ENCODE data around the gene COX7A1. TPM values are rescaled to one million over a fixed set of nuclear protein-coding genes. Genes with fewer than 3 reads are reported as not detected.
"Not testable (repeated sequence)": the region's sequence is repeated elsewhere in the genome, so short reads cannot be mapped to it uniquely, and the experiment has no call there.

Gene COX7A1
- total and polyA plus RNA-seq, 7 donors, result 11.3 to 88.5 (median 43.0) TPM

DNA sequence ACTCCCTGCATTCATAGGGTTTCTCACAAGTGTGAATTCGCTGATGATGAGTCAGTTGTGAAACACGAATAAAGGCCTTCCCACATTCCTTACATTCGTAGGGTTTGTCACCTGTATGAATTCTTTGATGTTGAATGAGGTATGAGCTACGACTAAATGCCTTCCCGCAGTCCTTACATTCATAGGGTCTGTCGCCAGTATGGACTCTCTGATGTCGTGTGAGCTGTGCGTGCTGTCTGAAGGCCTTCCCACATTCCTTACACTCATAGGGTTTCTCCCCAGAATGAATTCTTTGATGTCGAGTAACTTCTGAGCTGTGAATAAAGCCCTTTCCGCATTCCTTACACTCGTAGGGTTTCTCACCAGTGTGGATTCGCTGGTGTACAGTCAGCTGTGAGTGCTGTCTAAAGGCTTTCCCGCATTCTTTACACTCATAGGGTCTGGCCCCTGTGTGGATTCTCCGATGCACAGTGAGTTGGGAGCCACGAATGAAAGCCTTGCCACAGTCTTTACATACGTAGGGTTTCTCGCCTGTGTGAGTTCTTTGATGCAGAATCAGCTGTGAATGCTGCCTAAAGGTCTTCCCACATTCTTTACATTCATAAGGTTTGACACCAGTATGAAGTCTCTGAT lies 30.5 kb upstream of the COX7A1 start:
- H3K27ac ChIP-seq, result no peak overlapping the region
- 95 to 96% methylated on average over 17 of the region's 17 CpGs for WGBS, 2 donors
- H3K4me1 ChIP-seq, result no peaks in the 10 kb centered on the region
- H3K9me3 ChIP-seq, result no peaks in the 10 kb centered on the region
- TF ChIP-seq POLR2A (IDR thresholded peaks at IDR 0.05) (no peak), POLR2AphosphoS5 (IDR thresholded peaks at IDR 0.05) (no peak), EP300 (IDR thresholded peaks at IDR 0.05) (no peak)
- TF ChIP-seq, protein P1, sequence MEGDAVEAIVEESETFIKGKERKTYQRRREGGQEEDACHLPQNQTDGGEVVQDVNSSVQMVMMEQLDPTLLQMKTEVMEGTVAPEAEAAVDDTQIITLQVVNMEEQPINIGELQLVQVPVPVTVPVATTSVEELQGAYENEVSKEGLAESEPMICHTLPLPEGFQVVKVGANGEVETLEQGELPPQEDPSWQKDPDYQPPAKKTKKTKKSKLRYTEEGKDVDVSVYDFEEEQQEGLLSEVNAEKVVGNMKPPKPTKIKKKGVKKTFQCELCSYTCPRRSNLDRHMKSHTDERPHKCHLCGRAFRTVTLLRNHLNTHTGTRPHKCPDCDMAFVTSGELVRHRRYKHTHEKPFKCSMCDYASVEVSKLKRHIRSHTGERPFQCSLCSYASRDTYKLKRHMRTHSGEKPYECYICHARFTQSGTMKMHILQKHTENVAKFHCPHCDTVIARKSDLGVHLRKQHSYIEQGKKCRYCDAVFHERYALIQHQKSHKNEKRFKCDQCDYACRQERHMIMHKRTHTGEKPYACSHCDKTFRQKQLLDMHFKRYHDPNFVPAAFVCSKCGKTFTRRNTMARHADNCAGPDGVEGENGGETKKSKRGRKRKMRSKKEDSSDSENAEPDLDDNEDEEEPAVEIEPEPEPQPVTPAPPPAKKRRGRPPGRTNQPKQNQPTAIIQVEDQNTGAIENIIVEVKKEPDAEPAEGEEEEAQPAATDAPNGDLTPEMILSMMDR (IDR thresholded peaks at IDR 0.05), result no peak
- H3K27me3 ChIP-seq, result no peaks in the 10 kb centered on the region
- intact Hi-C loops (cut with DNase I), result no loop called here
- no peak for DNase-seq
- H3K36me3 ChIP-seq, result peaks cover 3 to 19% (median 8%) of the 10 kb centered on the region in 4 donors
- no peak overlapping the region for H3K4me3 ChIP-seq

DNA sequence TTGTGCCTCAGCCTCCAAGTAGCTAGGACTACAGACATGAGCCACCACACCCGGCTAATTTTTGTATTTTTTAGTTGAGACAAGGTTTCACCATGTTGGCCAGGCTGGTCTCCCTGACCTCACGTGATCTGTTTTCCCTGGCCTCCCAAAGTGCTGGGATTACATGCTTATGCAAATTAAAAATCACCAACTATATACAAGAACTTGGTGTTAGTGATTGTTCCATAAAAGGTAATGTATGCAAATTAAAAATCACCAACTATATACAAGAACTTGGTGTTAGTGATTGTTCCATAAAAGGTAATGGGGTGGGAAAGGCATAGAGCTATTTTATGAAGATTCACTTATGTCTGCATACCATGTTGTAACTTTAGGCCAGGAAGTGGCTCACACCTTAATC lies 26.8 kb upstream of the COX7A1 start:
- H3K4me1 ChIP-seq; H3K27me3 ChIP-seq; DNase-seq; H3K4me3 ChIP-seq; H3K9me3 ChIP-seq; intact Hi-C loops (cut with DNase I); H3K27ac ChIP-seq: not testable (repeated sequence)
- WGBS, 2 donors, result 45 to 59% methylated on average over 2 of the region's 2 CpGs
- H3K36me3 ChIP-seq, result peaks cover 3 to 19% (median 8%) of the 10 kb centered on the region in 4 donors

DNA sequence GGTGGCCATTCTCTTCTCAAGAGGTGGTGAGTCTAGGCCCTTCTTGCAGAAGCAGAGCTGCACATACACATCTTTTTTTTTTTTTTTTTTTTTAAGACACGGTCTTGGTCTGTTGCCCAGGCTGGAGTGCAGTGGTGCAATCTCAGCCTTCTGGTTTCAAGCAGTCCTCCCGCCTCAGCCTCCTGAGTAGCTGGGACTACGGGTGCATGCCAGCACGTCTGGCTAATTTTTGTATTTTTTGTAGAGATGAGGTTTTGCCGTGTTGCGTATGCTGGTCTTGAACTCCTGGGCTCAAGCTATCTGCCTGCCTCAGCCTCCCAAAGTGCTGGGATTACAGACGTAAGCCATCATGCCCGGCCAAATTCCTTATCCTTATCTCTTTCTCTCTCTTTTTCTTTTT lies 21.6 kb upstream of the COX7A1 start:
- H3K4me1 ChIP-seq; H3K4me3 ChIP-seq; DNase-seq; H3K9me3 ChIP-seq; H3K36me3 ChIP-seq; H3K27ac ChIP-seq; intact Hi-C loops (cut with DNase I); H3K27me3 ChIP-seq: not testable (repeated sequence)
- WGBS, 2 donors, result 87 to 88% methylated on average over 8 of the region's 8 CpGs

DNA sequence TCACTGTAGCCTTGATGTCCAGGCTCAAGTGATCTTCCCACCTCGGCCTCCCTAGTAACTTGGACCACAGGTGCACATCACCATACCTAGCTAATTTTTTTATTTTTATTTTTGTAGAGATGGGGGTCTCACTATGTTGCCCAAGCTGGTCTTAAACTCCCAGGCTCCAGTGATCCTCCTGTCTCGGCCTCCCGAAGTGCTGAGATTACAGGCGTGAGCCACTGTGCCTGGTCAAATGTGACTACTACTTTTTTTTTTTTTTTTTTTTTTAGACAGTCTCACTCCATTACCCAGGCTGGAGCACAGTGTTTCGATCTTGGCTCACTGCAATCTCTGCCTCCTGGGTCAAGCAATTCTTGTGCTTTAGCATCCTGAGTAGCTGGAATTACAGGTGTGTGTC lies 20.6 kb upstream of the COX7A1 start:
- Histone ChIP-seq H3K27ac (no peak overlapping the region), H3K36me3 (no peaks in the 10 kb centered on the region), H3K4me1 (peaks cover 0 to 4% (median 2%) of the 10 kb centered on the region in 4 donors), H3K9me3 (no peaks in the 10 kb centered on the region), H3K4me3 (no peak overlapping the region), H3K27me3 (no peaks in the 10 kb centered on the region)
- WGBS, 2 donors, result 90 to 94% methylated on average over 5 of the region's 5 CpGs
- TF ChIP-seq POLR2A (IDR thresholded peaks at IDR 0.05) (no peak), EP300 (IDR thresholded peaks at IDR 0.05) (no peak), POLR2AphosphoS5 (IDR thresholded peaks at IDR 0.05) (no peak)
- TF ChIP-seq, protein P1 (IDR thresholded peaks at IDR 0.05), result no peak
- DNase-seq, result no peak
- intact Hi-C loops (cut with DNase I), result no loop called here

DNA sequence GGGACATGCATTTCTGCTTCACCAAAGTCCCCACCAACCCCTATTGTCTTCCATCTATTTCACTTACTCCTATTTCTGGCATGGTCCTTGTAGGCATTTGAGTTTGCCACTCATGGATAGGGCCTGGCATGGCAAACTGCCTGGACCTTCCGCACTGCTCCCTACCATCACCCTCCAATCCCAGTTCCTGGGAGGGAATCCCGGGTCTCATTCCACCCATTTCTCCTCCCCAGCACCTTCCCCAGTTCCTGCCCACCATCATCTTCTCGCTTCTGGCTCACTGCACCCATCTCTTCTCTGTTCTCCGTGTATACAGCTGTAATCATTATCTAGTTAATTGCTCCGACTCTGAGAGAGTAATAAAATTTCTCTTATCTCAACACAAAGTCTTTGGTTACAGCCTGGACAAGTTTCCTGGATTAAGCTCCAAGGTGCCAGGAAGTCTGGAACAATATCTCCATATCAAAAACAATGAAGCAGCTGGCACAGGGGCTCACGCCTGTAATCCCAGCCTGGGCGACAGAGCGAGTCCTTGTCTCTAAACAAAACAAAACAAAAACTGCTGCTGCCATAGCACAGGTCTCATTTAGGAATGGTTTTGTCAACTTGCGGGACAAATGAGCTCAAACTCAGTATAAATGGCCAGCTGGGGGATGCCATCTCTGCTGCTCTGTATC lies 17.0 kb upstream of the COX7A1 start:
- WGBS, 2 donors, result 14 to 56% methylated on average over 9 of the region's 9 CpGs
- TF ChIP-seq, protein P1 (IDR thresholded peaks at IDR 0.05), result no peak
- TF ChIP-seq POLR2AphosphoS5 (IDR thresholded peaks at IDR 0.05) (no peak), POLR2A (IDR thresholded peaks at IDR 0.05) (no peak), EP300 (IDR thresholded peaks at IDR 0.05) (no peak)
- peaks cover 0 to 16% (median 0%) of the 10 kb centered on the region in 4 donors for H3K36me3 ChIP-seq
- no peaks in the 10 kb centered on the region for H3K9me3 ChIP-seq
- no peak overlapping the region for H3K4me3 ChIP-seq
- peaks cover 0 to 4% (median 2%) of the 10 kb centered on the region in 4 donors for H3K4me1 ChIP-seq
- intact Hi-C loops (cut with DNase I), result no loop called here
- peak overlapping the region; percentile 21 to 67 (median 38) for H3K27ac ChIP-seq
- H3K27me3 ChIP-seq, result no peaks in the 10 kb centered on the region
- no peak for DNase-seq
